ENCODE data around the gene KLF11. TPM values are rescaled to one million over a fixed set of nuclear protein-coding genes. Genes with fewer than 3 reads are reported as not detected.

The KLF11 gene
- total and polyA plus RNA-seq, 9 of the 15 experiments (the other 6 are each of a cell fraction or from before 2014, with no cell fraction given) = 2.1 to 13.4 (median 6.5) TPM

- TF ChIP-seq, protein P1, sequence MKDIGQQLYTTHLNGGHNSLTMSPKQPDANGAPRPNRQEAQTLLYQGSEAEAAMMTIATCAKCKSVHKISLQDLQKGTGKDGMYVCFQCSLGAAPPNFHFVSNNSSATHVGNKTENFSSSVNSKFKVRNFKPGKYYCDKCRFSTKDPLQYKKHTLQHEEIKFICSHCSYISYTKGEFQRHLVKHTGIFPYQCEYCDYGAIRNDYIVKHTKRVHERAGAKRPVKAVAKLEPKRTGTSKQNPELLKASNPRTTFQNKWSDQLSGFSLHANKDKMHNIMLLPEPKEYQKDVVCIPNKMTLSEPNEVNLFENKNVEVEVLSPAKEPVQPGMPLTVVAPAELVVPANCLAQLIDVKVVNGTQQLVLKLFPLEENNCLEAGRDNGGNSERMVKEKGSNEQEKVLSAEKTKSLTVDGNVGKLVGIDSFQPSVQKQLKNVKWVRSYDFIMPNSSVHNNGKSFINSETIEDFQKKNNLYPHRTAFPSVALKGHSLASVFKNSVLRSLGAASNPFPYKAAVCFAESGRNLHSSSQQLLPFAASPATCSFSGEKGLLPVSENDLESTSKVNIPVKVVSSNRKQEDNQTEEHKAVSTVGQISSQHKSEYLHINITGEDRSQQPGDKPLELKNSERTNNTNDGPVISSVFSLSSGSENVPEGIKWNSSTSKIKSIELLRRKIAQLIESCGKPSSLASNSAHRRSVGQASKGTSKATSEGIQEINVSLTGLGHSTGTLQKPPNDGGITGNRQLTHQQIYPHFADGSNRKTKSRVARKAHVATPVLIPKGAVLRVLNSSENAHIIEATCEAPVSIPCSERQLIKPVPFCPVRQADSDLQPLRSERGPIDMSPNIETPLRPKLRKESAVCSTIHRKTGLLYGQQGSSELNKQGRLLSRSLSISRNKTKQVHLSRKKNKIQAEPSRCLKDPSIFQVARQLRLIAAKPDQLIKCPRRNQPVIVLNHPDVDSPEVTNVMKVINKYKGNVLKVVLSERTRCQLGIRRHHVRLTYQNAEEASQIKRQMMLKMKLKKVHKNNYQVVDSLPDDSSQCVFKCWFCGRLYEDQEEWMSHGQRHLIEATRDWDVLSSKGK (CRISPR knock-in tag; IDR thresholded peaks at IDR 0.05) = no peak
- TF ChIP-seq NCOR1 (IDR thresholded peaks at IDR 0.05) (0 out of 2 replicates have a peak, but pooled peaks have one; percentile 35), ZNF512 (tag; IDR thresholded peaks at IDR 0.05) (no peak), EWSR1 (IDR thresholded peaks at IDR 0.05; ENCODE audit: borderline replicate concordance, low read depth, partially characterized antibody) (no peak), CBFB (CRISPR knock-in tag; IDR thresholded peaks at IDR 0.05) (no peak), DPF2 (IDR thresholded peaks at IDR 0.05) (peak; percentile 47; the same call in 1 of the 2 replicates), CTCF (IDR thresholded peaks at IDR 0.05 in 2 of 3, conservative IDR thresholded peaks at IDR 0.05 in 1 of 3; ENCODE audit: insufficient read depth in 2 of 3, low read depth in 1 of 3, low read length in 3 of 3) (no peak), POLR2AphosphoS5 (IDR thresholded peaks at IDR 0.05; ENCODE audit: control insufficient read depth, insufficient read depth, low read depth, low read length) (no peak), CBX8 (IDR thresholded peaks at IDR 0.05; ENCODE audit: borderline replicate concordance, extremely low read depth, low read depth, low read length, poor library complexity, severe bottlenecking) (no peak), ZBTB17 (CRISPR knock-in tag; IDR thresholded peaks at IDR 0.05) (peak; percentile 66; the same call in 1 of the 2 replicates), RNF2 (IDR thresholded peaks at IDR 0.05) (no peak; the same call in 1 of the 2 replicates), KDM1A (IDR thresholded peaks at IDR 0.05) (no peak), SUPT5H (IDR thresholded peaks at IDR 0.05) (peak; percentile 40), PHF21A (IDR thresholded peaks at IDR 0.05; ENCODE audit: borderline replicate concordance, low read depth) (no peak)
- TF ChIP-seq, protein P2, sequence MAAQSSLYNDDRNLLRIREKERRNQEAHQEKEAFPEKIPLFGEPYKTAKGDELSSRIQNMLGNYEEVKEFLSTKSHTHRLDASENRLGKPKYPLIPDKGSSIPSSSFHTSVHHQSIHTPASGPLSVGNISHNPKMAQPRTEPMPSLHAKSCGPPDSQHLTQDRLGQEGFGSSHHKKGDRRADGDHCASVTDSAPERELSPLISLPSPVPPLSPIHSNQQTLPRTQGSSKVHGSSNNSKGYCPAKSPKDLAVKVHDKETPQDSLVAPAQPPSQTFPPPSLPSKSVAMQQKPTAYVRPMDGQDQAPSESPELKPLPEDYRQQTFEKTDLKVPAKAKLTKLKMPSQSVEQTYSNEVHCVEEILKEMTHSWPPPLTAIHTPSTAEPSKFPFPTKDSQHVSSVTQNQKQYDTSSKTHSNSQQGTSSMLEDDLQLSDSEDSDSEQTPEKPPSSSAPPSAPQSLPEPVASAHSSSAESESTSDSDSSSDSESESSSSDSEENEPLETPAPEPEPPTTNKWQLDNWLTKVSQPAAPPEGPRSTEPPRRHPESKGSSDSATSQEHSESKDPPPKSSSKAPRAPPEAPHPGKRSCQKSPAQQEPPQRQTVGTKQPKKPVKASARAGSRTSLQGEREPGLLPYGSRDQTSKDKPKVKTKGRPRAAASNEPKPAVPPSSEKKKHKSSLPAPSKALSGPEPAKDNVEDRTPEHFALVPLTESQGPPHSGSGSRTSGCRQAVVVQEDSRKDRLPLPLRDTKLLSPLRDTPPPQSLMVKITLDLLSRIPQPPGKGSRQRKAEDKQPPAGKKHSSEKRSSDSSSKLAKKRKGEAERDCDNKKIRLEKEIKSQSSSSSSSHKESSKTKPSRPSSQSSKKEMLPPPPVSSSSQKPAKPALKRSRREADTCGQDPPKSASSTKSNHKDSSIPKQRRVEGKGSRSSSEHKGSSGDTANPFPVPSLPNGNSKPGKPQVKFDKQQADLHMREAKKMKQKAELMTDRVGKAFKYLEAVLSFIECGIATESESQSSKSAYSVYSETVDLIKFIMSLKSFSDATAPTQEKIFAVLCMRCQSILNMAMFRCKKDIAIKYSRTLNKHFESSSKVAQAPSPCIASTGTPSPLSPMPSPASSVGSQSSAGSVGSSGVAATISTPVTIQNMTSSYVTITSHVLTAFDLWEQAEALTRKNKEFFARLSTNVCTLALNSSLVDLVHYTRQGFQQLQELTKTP (IDR thresholded peaks at IDR 0.05; ENCODE audit: low read depth in 1 of 2, partially characterized antibody in 2 of 2) = no peak
Measured at GRCh38 chr2:10043906-10044601, 704 bp downstream of the KLF11 start (continued).
